Keratinocyte (primary cell): ENCODE data around the gene PAPPA. TPM values are rescaled to one million over a fixed set of nuclear protein-coding genes. Genes with fewer than 3 reads are reported as not detected.

Experiments
- DNase-seq: peaks from one replicate; pipeline ENCODE4 v3.0.0-alpha.2; 2011; ENCODE audit warnings: low read depth, missing footprints, low spot score
- FAIRE-seq: peaks from 2 replicates; lab custom pipeline; 2011; peaks lifted over from hg19 to GRCh38; lab: Jason Lieb, UNC
- H2AFZ ChIP-seq: 2 replicates; pipeline ENCODE4 v1.6.0; 2012; ENCODE audit warnings: low read length, control low read depth, inconsistent platforms; ENCODE audit not compliant: control insufficient read depth
- H3K27ac ChIP-seq: 2 replicates; pipeline ENCODE4 v1.5.1; 2011; ENCODE audit warnings: low read length; ENCODE audit not compliant: control insufficient read depth, insufficient read depth
- H3K27me3 ChIP-seq: 3 replicates; pipeline ENCODE4 v1.6.0; 2011; ENCODE audit warnings: low read length; ENCODE audit not compliant: control insufficient read depth, insufficient read depth; ENCODE audit errors: extremely low read depth
- H3K36me3 ChIP-seq, 2 experiments: 2 replicates in 1 of 2; 3 replicates in 1 of 2; pipeline ENCODE4 v1.5.1; 2011; ENCODE audit warnings: low read length in 2 of 2, mild to moderate bottlenecking in 1 of 2; ENCODE audit not compliant: control insufficient read depth in 2 of 2, insufficient read depth in 2 of 2; ENCODE audit errors: extremely low read depth in 1 of 2
- H3K4me1 ChIP-seq: 3 replicates; pipeline ENCODE4 v1.5.1; 2011; ENCODE audit warnings: low read length; ENCODE audit not compliant: control insufficient read depth, insufficient read depth; ENCODE audit errors: extremely low read depth
- H3K4me2 ChIP-seq: 3 replicates; pipeline ENCODE4 v1.6.0; 2011; ENCODE audit warnings: low read depth, low read length; ENCODE audit not compliant: control insufficient read depth, insufficient read depth; ENCODE audit errors: extremely low read depth
- H3K4me3 ChIP-seq, 3 experiments: fragments of 200-600 bp in 1 of 3; sonication (generic) in 1 of 3; 2 replicates in 2 of 3; 3 replicates in 1 of 3; pipeline ENCODE4 v1.5.1; 2011 to 2016; ENCODE audit warnings: low read length in 3 of 3, mild to moderate bottlenecking in 3 of 3, control low read depth in 2 of 3, inconsistent platforms in 1 of 3, low read depth in 1 of 3, mixed read lengths in 1 of 3, mixed run types in 1 of 3, moderate library complexity in 1 of 3; ENCODE audit not compliant: control insufficient read depth in 2 of 3, insufficient read depth in 2 of 3; ENCODE audit errors: extremely low read depth in 1 of 3
- H3K79me2 ChIP-seq: 2 replicates; pipeline ENCODE4 v1.6.0; 2012; ENCODE audit warnings: low read length; ENCODE audit not compliant: control insufficient read depth, insufficient read depth
- H3K9ac ChIP-seq: 3 replicates; pipeline ENCODE4 v1.6.0; 2011; ENCODE audit warnings: low read length; ENCODE audit not compliant: control insufficient read depth, insufficient read depth; ENCODE audit errors: extremely low read depth
- H3K9me1 ChIP-seq: 3 replicates; pipeline ENCODE4 v1.6.0; 2011; ENCODE audit warnings: low read length; ENCODE audit not compliant: control insufficient read depth, insufficient read depth; ENCODE audit errors: extremely low read depth
- H3K9me3 ChIP-seq: 2 replicates; pipeline ENCODE4 v1.5.1; 2012; ENCODE audit warnings: low read depth, low read length; ENCODE audit not compliant: control insufficient read depth
- H4K20me1 ChIP-seq: 3 replicates; pipeline ENCODE4 v1.6.0; 2011; ENCODE audit warnings: low read length; ENCODE audit not compliant: control insufficient read depth, insufficient read depth; ENCODE audit errors: extremely low read depth
- CTCF ChIP-seq, 3 experiments: IDR thresholded peaks in 1 of 3; conservative IDR thresholded peaks in 1 of 3; optimal IDR thresholded peaks in 1 of 3; 2 replicates in 2 of 3; 3 replicates in 1 of 3; pipeline versions ENCODE3 to v1.5.1; 2011; ENCODE audit warnings: low read length in 3 of 3, mild to moderate bottlenecking in 3 of 3, moderate library complexity in 2 of 3, control low read depth in 1 of 3, inconsistent platforms in 1 of 3; ENCODE audit not compliant: insufficient read depth in 2 of 3; ENCODE audit errors: extremely low read depth in 1 of 3
- EZH2 ChIP-seq: IDR thresholded peaks from one replicate; pipeline ENCODE4 v1.6.1; 2012; ENCODE audit warnings: inconsistent platforms, mild to moderate bottlenecking, low read length, moderate library complexity
- dilution Hi-C: fragments of 300-500 bp; cut with MboI; formaldehyde crosslinking; loops from one replicate; pipeline ENCODE4 v1.7.0; 2020; ENCODE audit warnings: low sequenced_read_pairs; ENCODE audit not compliant: extremely low pct_ligation_motif_present
- polyA plus RNA-seq, 5 experiments: library from polyadenylated mRNA; depleted of rRNA in 3 of 5; stranded (reverse) in 3 of 5; stranded (forward) in 1 of 5; unstranded in 1 of 5; fragments of >200 nt; gene quantifications; 1 replicate in 1 of 5; 2 replicates in 3 of 5; 3 replicates in 1 of 5; pipeline versions ENCODE4 v1.2.1 to v1.2.3, GENCODE V29; 2011 to 2012; ENCODE audit warnings: missing spikeins in 2 of 5, low read depth in 1 of 5, low replicate concordance in 1 of 5

Gene PAPPA
- polyA plus RNA-seq, 1 donor (not counting 4 experiments of a cell fraction or from before 2014, with no cell fraction given): 0.77 TPM

GRCh38 chr9:116334546-116335150 lies 181.1 kb downstream of the PAPPA start:
- Histone ChIP-seq H3K9me3 (no peaks in the 10 kb centered on the region), H3K79me2 (no peaks in the 10 kb centered on the region), H3K9me1 (no peaks in the 10 kb centered on the region), H3K4me1 (no peaks in the 10 kb centered on the region), H4K20me1 (no peaks in the 10 kb centered on the region), H3K4me2 (no peak overlapping the region), H3K4me3 (no peak overlapping the region), H3K36me3 (no peaks in the 10 kb centered on the region), H3K27ac (no peak overlapping the region), H3K27me3 (no peaks in the 10 kb centered on the region), H3K9ac (no peak overlapping the region), H2AFZ (no peak overlapping the region)
- DNase-seq (no peak), FAIRE-seq (no peak)
- no peak for TF ChIP-seq EZH2
- TF ChIP-seq CTCF (optimal IDR thresholded peaks at IDR 0.05 in 1 of 3, IDR thresholded peaks at IDR 0.05 in 1 of 3, conservative IDR thresholded peaks at IDR 0.05 in 1 of 3; ENCODE audit: extremely low read depth in 1 of 3, insufficient read depth in 2 of 3, low read length in 3 of 3): no peak
- dilution Hi-C loops: no loop called here

- Histone ChIP-seq H3K9me3 (no peaks in the 10 kb centered on the region), H3K9me1 (no peaks in the 10 kb centered on the region), H3K4me1 (no peaks in the 10 kb centered on the region), H2AFZ (no peak overlapping the region), H3K27ac (no peak overlapping the region), H4K20me1 (no peaks in the 10 kb centered on the region), H3K4me3 (no peak overlapping the region), H3K9ac (no peak overlapping the region), H3K36me3 (no peaks in the 10 kb centered on the region), H3K4me2 (no peak overlapping the region), H3K27me3 (no peaks in the 10 kb centered on the region), H3K79me2 (no peaks in the 10 kb centered on the region)
- DNase-seq (no peak), FAIRE-seq (no peak)
- TF ChIP-seq CTCF (optimal IDR thresholded peaks at IDR 0.05 in 1 of 3, IDR thresholded peaks at IDR 0.05 in 1 of 3, conservative IDR thresholded peaks at IDR 0.05 in 1 of 3; ENCODE audit: extremely low read depth in 1 of 3, insufficient read depth in 2 of 3, low read length in 3 of 3) (no peak), EZH2 (no peak)
- dilution Hi-C loops: no loop called here
These were observed 181.8 kb downstream of the PAPPA start for GRCh38 chr9:116335392-116335791.
